A673 (cell line): Measurements from ENCODE around the gene SNX19. TPM values are rescaled to one million over a fixed set of nuclear protein-coding genes. Genes with fewer than 3 reads are reported as not detected.

Experiments used
- BruUV-seq: library from RNA; stranded (reverse); fragments of 400-500 nt; replicated peaks from 2 replicates; lab custom pipeline; 2021; lab: Mats Ljungman, UMichigan
- CTCF ChIA-PET: fragments of 300-600 bp; sonication (Branson Sonifier 250); formaldehyde crosslinking; loops from one replicate; lab custom pipeline; 2022; ENCODE audit warnings: antibody characterized with exemption; lab: Charles Lee
- POLR2A ChIA-PET: fragments of 300-600 bp; sonication (Branson Sonifier 250); formaldehyde crosslinking; loops from one replicate; lab custom pipeline; 2022; ENCODE audit warnings: antibody characterized with exemption; ENCODE audit not compliant: low non-redundant PET; lab: Charles Lee
- DNase-seq: peaks from one replicate; pipeline ENCODE4 v3.0.0-alpha.2; 2015; ENCODE audit warnings: low spot score
- H3K27ac ChIP-seq: fragments of 200-600 bp; sonication (generic); 2 replicates; pipeline ENCODE4 v1.5.1; 2016; ENCODE audit warnings: mixed run types, low read depth, mild to moderate bottlenecking, mixed read lengths, antibody characterized with exemption, low read length; ENCODE audit not compliant: poor library complexity, severe bottlenecking
- H3K27me3 ChIP-seq: fragments of 200-600 bp; sonication (generic); replicated peaks from 2 replicates; pipeline ENCODE4 v1.6.1; 2017; ENCODE audit warnings: mixed run types, low read depth, mild to moderate bottlenecking, mixed read lengths, antibody characterized with exemption, low read length; ENCODE audit not compliant: insufficient read depth, poor library complexity
- H3K36me3 ChIP-seq: fragments of 200-600 bp; sonication (generic); 2 replicates; pipeline ENCODE4 v1.6.1; 2016; ENCODE audit warnings: mixed run types, mild to moderate bottlenecking, mixed read lengths, antibody characterized with exemption, low read length; ENCODE audit not compliant: insufficient read depth, poor library complexity, severe bottlenecking
- H3K4me1 ChIP-seq: fragments of 200-600 bp; sonication (generic); 2 replicates; pipeline ENCODE4 v1.6.1; 2017; ENCODE audit warnings: mixed run types, mild to moderate bottlenecking, mixed read lengths, antibody characterized with exemption, low read length; ENCODE audit not compliant: insufficient read depth, poor library complexity, severe bottlenecking
- H3K4me3 ChIP-seq: fragments of 200-600 bp; sonication (generic); 2 replicates; pipeline ENCODE4 v1.5.1; 2016; ENCODE audit warnings: low read depth, mixed run types, mild to moderate bottlenecking, mixed read lengths, low read length; ENCODE audit not compliant: poor library complexity, severe bottlenecking
- H3K9me3 ChIP-seq: fragments of 200-600 bp; sonication (generic); 2 replicates; pipeline ENCODE4 v1.6.1; 2016; ENCODE audit warnings: mixed run types, low read depth, mild to moderate bottlenecking, mixed read lengths, antibody characterized with exemption, low read length; ENCODE audit not compliant: poor library complexity, severe bottlenecking
- EZH2 ChIP-seq: fragments of 200-600 bp; sonication (generic); IDR thresholded peaks from 2 replicates; pipeline ENCODE4 v1.6.1; 2017; ENCODE audit warnings: borderline replicate concordance, low read depth, mild to moderate bottlenecking, mixed read lengths, antibody characterized with exemption, low read length; ENCODE audit not compliant: poor library complexity, severe bottlenecking
- intact Hi-C: fragments of 100-400 bp; cut with micrococcal nuclease; formaldehyde crosslinking; loops from one replicate; pipeline ENCODE4 v1.10.0; 2022; ENCODE audit not compliant: unreplicated experiment
- total RNA-seq: library from RNA; stranded (reverse); gene quantifications from 2 replicates; pipeline ENCODE4 v1.2.3, GENCODE V29; 2021
- TF ChIP-seq, protein P1 (sequence below): fragments of 300-800, 200-600 bp; sonication (generic); conservative IDR thresholded peaks from 2 replicates; pipeline ENCODE4 v1.5.1; 2017; ENCODE audit warnings: low read depth, mild to moderate bottlenecking, antibody characterized with exemption, low read length, moderate library complexity, mixed read lengths

SNX19 gene
- total RNA-seq, 1 experiment from 2014 or later: 51.9 TPM

DNA sequence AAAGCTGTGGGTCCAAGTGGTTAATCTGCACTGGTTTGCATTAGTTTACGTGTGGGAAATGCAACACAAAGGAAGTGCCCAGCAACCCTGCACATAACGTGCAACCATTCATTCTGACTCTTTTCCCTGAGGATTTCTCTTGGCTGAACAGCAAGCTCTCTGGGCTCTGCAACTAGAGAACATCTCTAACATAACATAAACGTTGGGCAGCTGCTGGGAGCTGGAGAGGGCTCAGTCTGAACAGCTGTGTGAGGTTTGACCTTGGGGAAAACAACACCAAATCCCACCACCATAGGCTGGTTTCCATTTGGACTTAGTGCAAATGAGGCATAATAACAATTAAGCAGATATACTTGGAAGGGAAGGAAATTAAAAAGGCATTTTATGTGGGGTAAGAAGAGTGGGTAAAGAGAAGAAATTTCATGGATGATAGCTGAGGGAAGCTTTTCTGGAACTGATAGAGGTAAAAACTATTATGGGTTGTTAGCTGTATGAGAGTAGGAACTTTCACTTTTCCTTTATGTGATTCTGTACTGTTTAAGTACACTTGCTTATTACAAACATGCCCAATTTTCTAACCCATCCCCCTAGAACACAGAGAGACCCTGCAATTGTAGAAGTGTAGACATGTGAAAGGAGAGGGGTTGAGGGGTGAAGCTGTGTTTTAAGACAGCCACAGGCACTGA lies 76.2 kb downstream of the SNX19 start:
- H3K36me3 ChIP-seq: no peaks in the 10 kb centered on the region
- DNase-seq: no peak
- no peak overlapping the region for H3K4me3 ChIP-seq
- POLR2A ChIA-PET: no interaction called here
- no peak overlapping the region for H3K27ac ChIP-seq
- H3K9me3 ChIP-seq: no peaks in the 10 kb centered on the region
- no TSS peak for BruUV-seq
- no peaks in the 10 kb centered on the region for H3K4me1 ChIP-seq
- intact Hi-C loops: no loop called here
- no peaks in the 10 kb centered on the region for H3K27me3 ChIP-seq
- TF ChIP-seq EZH2: no peak
- TF ChIP-seq, protein P1, sequence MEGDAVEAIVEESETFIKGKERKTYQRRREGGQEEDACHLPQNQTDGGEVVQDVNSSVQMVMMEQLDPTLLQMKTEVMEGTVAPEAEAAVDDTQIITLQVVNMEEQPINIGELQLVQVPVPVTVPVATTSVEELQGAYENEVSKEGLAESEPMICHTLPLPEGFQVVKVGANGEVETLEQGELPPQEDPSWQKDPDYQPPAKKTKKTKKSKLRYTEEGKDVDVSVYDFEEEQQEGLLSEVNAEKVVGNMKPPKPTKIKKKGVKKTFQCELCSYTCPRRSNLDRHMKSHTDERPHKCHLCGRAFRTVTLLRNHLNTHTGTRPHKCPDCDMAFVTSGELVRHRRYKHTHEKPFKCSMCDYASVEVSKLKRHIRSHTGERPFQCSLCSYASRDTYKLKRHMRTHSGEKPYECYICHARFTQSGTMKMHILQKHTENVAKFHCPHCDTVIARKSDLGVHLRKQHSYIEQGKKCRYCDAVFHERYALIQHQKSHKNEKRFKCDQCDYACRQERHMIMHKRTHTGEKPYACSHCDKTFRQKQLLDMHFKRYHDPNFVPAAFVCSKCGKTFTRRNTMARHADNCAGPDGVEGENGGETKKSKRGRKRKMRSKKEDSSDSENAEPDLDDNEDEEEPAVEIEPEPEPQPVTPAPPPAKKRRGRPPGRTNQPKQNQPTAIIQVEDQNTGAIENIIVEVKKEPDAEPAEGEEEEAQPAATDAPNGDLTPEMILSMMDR: no peak
- CTCF ChIA-PET: interaction anchor here (1.1 kb wide), 1 partner anchor 405 kb away, joined by 3 read pairs; no protein-coding TSS in a partner anchor

DNA sequence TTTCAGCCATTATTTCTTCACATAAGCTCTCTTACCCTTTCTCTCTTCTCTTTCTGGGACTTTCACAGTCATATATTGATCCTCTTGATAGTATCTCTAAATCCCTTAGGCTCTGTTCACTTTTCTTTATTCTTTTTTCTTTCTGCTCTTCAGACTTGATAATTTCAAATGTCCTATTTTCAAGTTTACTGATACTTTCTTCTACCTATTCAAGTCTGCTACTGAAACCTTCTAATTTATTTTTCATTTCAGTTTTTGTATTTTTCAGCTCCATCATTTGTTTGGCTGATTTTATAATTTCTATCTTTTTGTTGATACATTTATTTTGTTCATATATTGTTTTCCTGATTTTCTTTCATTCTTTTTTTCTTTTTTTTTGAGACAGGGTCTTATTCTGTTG lies 79.1 kb downstream of the SNX19 start:
- DNase-seq: no peak
- no peak overlapping the region for H3K4me3 ChIP-seq
- H3K27me3 ChIP-seq: no peaks in the 10 kb centered on the region
- TF ChIP-seq, protein P1: no peak
- TF ChIP-seq EZH2: no peak
- ChIA-PET CTCF (no interaction called here), POLR2A (no interaction called here)
- intact Hi-C loops: no loop called here
- H3K4me1 ChIP-seq: peaks cover 8% of the 10 kb centered on the region
- no TSS peak for BruUV-seq
- H3K36me3 ChIP-seq: no peaks in the 10 kb centered on the region
- H3K9me3 ChIP-seq: no peaks in the 10 kb centered on the region
- H3K27ac ChIP-seq: no peak overlapping the region

GRCh38 chr11:130834886-130835285 lies 81.4 kb downstream of the SNX19 start:
- TF ChIP-seq EZH2: no peak
- TF ChIP-seq, protein P1: no peak
- DNase-seq: no peak
- no TSS peak for BruUV-seq
- no peaks in the 10 kb centered on the region for H3K9me3 ChIP-seq
- H3K27ac ChIP-seq: no peak overlapping the region
- no peaks in the 10 kb centered on the region for H3K27me3 ChIP-seq
- intact Hi-C loops: no loop called here
- no peak overlapping the region for H3K4me3 ChIP-seq
- peaks cover 8% of the 10 kb centered on the region for H3K4me1 ChIP-seq
- POLR2A ChIA-PET: no interaction called here
- H3K36me3 ChIP-seq: no peaks in the 10 kb centered on the region
- CTCF ChIA-PET: no interaction called here
